NB4 (cell line): ENCODE results near the gene KHK.

ENCODE experiments used
- CTCF ChIP-seq: IDR thresholded peaks from one replicate; pipeline ENCODE4 v1.5.1; 2012; ENCODE audit warnings: low read depth, low read length
- MAX ChIP-seq: IDR thresholded peaks from 2 replicates; pipeline ENCODE4 v1.6.1; 2011; ENCODE audit warnings: low read depth, low read length
- MYC ChIP-seq: IDR thresholded peaks from 2 replicates; pipeline ENCODE4 v1.6.1; 2011; ENCODE audit warnings: low read depth, low read length
- POLR2A ChIP-seq: IDR thresholded peaks from 2 replicates; pipeline ENCODE4 v1.6.1; 2011; ENCODE audit warnings: mild to moderate bottlenecking; ENCODE audit not compliant: insufficient read length; ENCODE audit errors: extremely low read depth

- TF ChIP-seq CTCF (no peak), POLR2A (no peak), MYC (no peak), MAX (no peak)
Observed at GRCh38 chr2:27096748-27097297, 10.3 kb downstream of the KHK start.
